SK-N-MC (cell line): ENCODE data around the gene TEAD1.

Experiments used
- EZH2 ChIP-seq: fragments of 200-600 bp; sonication (generic); IDR thresholded peaks from one replicate; pipeline ENCODE4 v1.6.1; 2017; ENCODE audit warnings: antibody characterized with exemption
- POLR2AphosphoS5 ChIP-seq: IDR thresholded peaks from 2 replicates; pipeline ENCODE4 v1.6.1; 2012; ENCODE audit warnings: mild to moderate bottlenecking, low read depth, low read length, borderline replicate concordance

DNA sequence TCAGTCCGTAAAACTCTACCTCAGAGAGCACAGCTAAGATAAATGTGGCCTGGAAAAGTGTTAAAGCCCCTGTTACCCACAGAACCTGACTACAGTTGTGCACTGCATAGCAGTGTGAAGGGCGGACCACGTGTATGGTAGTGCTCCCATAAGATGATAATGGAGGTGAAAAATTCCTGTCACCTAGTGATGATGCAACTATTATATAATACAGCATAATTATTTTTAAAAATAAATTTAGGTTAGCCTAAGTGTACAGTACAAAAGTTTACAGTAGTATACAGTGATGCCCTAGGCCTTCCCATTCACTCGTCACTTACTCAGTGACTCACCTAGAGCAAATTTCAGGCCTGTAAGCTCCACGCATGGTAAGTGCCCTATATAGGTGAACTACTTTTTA, 258.3 kb downstream of the TEAD1 start:
- TF ChIP-seq EZH2 (no peak), POLR2AphosphoS5 (no peak)
